ENCODE results near the gene DNAL1. TPM values are rescaled to one million over a fixed set of nuclear protein-coding genes. Genes with fewer than 3 reads are reported as not detected.

DNAL1 gene
- total and polyA plus RNA-seq, 2 of the 13 experiments (the other 11 are each of a cell fraction or from before 2014, with no cell fraction given), result 1.4 to 13.3 TPM

DNA sequence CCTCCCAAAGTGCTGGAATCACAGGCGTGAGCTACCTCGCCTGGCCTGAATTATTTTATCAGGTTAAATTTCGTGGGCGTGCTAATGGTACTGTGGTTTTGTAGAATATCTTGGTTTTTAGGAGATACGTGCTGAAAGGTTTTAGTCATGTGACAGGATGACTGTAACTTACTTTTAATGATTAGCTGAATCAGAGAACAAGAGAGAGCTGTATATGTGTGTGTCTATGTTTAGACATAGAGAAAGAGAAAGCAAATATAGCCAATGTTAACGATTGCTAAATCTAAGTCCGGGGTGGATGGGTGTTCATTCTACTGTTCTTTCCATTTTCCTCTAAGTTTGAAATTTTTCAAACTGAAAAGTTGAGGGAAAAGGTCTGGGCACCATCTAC lies 78.6 kb downstream of the DNAL1 start:
- H4K20me1 ChIP-seq (ENCODE audit: insufficient read depth, low read length), result no peaks in the 10 kb centered on the region
- H3K4me3 ChIP-seq (replicated peaks in 1 of 3; ENCODE audit: insufficient read depth in 1 of 3, low read depth in 2 of 3, low read length in 3 of 3), result no peak overlapping the region
- intact Hi-C loops (cut with micrococcal nuclease; ENCODE audit: unreplicated experiment), result no loop called here
- TF ChIP-seq KLF16 (CRISPR knock-in tag; IDR thresholded peaks at IDR 0.05) (no peak), ZNF878 (CRISPR knock-in tag; IDR thresholded peaks at IDR 0.05) (no peak), ZNF260 (CRISPR knock-in tag; IDR thresholded peaks at IDR 0.05; ENCODE audit: borderline replicate concordance, low read depth) (no peak), RFX5 (IDR thresholded peaks at IDR 0.05; ENCODE audit: low read depth, low read length) (no peak), ZNF382 (CRISPR knock-in tag; IDR thresholded peaks at IDR 0.05; ENCODE audit: borderline replicate concordance) (no peak), EZH2 (conservative IDR thresholded peaks at IDR 0.05; ENCODE audit: low read depth, low read length) (no peak), SRSF4 (IDR thresholded peaks at IDR 0.05; ENCODE audit: low read depth, low read length, poor library complexity, severe bottlenecking) (no peak), RAD21 (CRISPR knock-in tag; IDR thresholded peaks at IDR 0.05) (no peak), FOXA1 (IDR thresholded peaks at IDR 0.05) (no peak), FOXA1 (CRISPR knock-in tag; IDR thresholded peaks at IDR 0.05) (no peak), ATM (IDR thresholded peaks at IDR 0.05; ENCODE audit: borderline replicate concordance) (no peak), REXO4 (CRISPR knock-in tag; IDR thresholded peaks at IDR 0.05; ENCODE audit: borderline replicate concordance) (no peak)
- TF ChIP-seq, protein P1, sequence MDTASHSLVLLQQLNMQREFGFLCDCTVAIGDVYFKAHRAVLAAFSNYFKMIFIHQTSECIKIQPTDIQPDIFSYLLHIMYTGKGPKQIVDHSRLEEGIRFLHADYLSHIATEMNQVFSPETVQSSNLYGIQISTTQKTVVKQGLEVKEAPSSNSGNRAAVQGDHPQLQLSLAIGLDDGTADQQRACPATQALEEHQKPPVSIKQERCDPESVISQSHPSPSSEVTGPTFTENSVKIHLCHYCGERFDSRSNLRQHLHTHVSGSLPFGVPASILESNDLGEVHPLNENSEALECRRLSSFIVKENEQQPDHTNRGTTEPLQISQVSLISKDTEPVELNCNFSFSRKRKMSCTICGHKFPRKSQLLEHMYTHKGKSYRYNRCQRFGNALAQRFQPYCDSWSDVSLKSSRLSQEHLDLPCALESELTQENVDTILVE (CRISPR knock-in tag; IDR thresholded peaks at IDR 0.05), result no peak
- TF ChIP-seq, protein P2, sequence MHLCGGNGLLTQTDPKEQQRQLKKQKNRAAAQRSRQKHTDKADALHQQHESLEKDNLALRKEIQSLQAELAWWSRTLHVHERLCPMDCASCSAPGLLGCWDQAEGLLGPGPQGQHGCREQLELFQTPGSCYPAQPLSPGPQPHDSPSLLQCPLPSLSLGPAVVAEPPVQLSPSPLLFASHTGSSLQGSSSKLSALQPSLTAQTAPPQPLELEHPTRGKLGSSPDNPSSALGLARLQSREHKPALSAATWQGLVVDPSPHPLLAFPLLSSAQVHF (CRISPR knock-in tag; IDR thresholded peaks at IDR 0.05), result no peak
- TF ChIP-seq, protein P3, sequence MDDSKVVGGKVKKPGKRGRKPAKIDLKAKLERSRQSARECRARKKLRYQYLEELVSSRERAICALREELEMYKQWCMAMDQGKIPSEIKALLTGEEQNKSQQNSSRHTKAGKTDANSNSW (CRISPR knock-in tag; IDR thresholded peaks at IDR 0.05; ENCODE audit: borderline replicate concordance), result no peak
- TF ChIP-seq, protein P4, sequence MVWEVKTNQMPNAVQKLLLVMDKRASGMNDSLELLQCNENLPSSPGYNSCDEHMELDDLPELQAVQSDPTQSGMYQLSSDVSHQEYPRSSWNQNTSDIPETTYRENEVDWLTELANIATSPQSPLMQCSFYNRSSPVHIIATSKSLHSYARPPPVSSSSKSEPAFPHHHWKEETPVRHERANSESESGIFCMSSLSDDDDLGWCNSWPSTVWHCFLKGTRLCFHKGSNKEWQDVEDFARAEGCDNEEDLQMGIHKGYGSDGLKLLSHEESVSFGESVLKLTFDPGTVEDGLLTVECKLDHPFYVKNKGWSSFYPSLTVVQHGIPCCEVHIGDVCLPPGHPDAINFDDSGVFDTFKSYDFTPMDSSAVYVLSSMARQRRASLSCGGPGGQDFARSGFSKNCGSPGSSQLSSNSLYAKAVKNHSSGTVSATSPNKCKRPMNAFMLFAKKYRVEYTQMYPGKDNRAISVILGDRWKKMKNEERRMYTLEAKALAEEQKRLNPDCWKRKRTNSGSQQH (CRISPR knock-in tag; IDR thresholded peaks at IDR 0.05; ENCODE audit: low read depth), result no peak
- TF ChIP-seq, protein P5, sequence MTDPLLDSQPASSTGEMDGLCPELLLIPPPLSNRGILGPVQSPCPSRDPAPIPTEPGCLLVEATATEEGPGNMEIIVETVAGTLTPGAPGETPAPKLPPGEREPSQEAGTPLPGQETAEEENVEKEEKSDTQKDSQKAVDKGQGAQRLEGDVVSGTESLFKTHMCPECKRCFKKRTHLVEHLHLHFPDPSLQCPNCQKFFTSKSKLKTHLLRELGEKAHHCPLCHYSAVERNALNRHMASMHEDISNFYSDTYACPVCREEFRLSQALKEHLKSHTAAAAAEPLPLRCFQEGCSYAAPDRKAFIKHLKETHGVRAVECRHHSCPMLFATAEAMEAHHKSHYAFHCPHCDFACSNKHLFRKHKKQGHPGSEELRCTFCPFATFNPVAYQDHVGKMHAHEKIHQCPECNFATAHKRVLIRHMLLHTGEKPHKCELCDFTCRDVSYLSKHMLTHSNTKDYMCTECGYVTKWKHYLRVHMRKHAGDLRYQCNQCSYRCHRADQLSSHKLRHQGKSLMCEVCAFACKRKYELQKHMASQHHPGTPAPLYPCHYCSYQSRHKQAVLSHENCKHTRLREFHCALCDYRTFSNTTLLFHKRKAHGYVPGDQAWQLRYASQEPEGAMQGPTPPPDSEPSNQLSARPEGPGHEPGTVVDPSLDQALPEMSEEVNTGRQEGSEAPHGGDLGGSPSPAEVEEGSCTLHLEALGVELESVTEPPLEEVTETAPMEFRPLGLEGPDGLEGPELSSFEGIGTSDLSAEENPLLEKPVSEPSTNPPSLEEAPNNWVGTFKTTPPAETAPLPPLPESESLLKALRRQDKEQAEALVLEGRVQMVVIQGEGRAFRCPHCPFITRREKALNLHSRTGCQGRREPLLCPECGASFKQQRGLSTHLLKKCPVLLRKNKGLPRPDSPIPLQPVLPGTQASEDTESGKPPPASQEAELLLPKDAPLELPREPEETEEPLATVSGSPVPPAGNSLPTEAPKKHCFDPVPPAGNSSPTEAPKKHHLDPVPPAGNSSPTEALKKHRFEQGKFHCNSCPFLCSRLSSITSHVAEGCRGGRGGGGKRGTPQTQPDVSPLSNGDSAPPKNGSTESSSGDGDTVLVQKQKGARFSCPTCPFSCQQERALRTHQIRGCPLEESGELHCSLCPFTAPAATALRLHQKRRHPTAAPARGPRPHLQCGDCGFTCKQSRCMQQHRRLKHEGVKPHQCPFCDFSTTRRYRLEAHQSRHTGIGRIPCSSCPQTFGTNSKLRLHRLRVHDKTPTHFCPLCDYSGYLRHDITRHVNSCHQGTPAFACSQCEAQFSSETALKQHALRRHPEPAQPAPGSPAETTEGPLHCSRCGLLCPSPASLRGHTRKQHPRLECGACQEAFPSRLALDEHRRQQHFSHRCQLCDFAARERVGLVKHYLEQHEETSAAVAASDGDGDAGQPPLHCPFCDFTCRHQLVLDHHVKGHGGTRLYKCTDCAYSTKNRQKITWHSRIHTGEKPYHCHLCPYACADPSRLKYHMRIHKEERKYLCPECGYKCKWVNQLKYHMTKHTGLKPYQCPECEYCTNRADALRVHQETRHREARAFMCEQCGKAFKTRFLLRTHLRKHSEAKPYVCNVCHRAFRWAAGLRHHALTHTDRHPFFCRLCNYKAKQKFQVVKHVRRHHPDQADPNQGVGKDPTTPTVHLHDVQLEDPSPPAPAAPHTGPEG (CRISPR knock-in tag; IDR thresholded peaks at IDR 0.05), result no peak

More for the DNA sequence above, 78.6 kb downstream of the DNAL1 start:
- TSS peak; percentile 9 for BruUV-seq (replicated peaks)
- Histone ChIP-seq H3K27me3 (ENCODE audit: control insufficient read depth in 1 of 2, insufficient read depth in 2 of 2, low read length in 2 of 2) (no peaks in the 10 kb centered on the region), H2AFZ (ENCODE audit: low read length) (no peak overlapping the region), H3K9me3 (ENCODE audit: low read length) (no peaks in the 10 kb centered on the region), H3K79me2 (ENCODE audit: insufficient read depth, low read length) (no peaks in the 10 kb centered on the region), H3K27ac (ENCODE audit: extremely low read length, insufficient read depth, low read length) (no peak overlapping the region), H3K4me1 (ENCODE audit: insufficient read depth, low read length) (peaks cover 26% of the 10 kb centered on the region), H3K36me3 (replicated peaks in 1 of 2; ENCODE audit: control insufficient read depth in 1 of 2, insufficient read depth in 2 of 2, low read length in 2 of 2) (peaks cover 48 to 93% of the 10 kb centered on the region in 2 experiments), H3K9ac (ENCODE audit: insufficient read depth, low read depth, low read length) (no peak overlapping the region), H3K4me2 (ENCODE audit: low read depth, low read length) (no peak overlapping the region)
- DNase-seq (ENCODE audit: low spot score) (no peak), FAIRE-seq (no peak), ATAC-seq (no peak)
- in situ Hi-C loops (cut with HindIII; ENCODE audit: extremely low pct_ligation_motif_present, low pct_unique_long_range_greater_than_20kb), result no loop called here
- ChIA-PET POLR2A (no interaction called here), CTCF (ENCODE audit: low intra/inter-chr PET ratio, low total read pairs) (no interaction called here)
- 87% methylated on average over 7 of the region's 7 CpGs for WGBS (ENCODE audit: low lambda C conversion rate)

Data from HepG2 (cell line).